Prostate gland (tissue), 2 donors: Measurements from ENCODE around the gene TBC1D14. TPM values are rescaled to one million over a fixed set of nuclear protein-coding genes. Genes with fewer than 3 reads are reported as not detected.

Experiments
- DNase-seq: peaks from one replicate; pipeline ENCODE4 v3.0.0-alpha.2; 2019; ENCODE audit warnings: low spot score
- H3K27ac ChIP-seq, 2 donors: fragments of 200-600 bp; sonication (generic); 2 replicates each; pipeline ENCODE4 v1.5.1; 2017 to 2019
- H3K27me3 ChIP-seq: fragments of 200-600 bp; sonication (generic); replicated peaks from 2 replicates; pipeline ENCODE4 v1.5.1; 2019; ENCODE audit not compliant: insufficient read depth
- H3K36me3 ChIP-seq, 2 donors: fragments of 200-600 bp; sonication (generic); 1 replicate in 1 of 2; 2 replicates in 1 of 2; pipeline versions ENCODE4 v1.5.1 to v1.8.1; 2017 to 2019
- H3K4me1 ChIP-seq: fragments of 200-600 bp; sonication (generic); replicated peaks from 2 replicates; pipeline ENCODE4 v1.5.1; 2019
- H3K4me3 ChIP-seq, 2 donors: fragments of 200-600 bp; sonication (generic); 2 replicates each; pipeline ENCODE4 v1.5.1; 2017 to 2019
- H3K9me3 ChIP-seq: fragments of 200-600 bp; sonication (generic); 2 replicates; pipeline ENCODE4 v1.5.1; 2017
- POLR2A ChIP-seq: fragments of 450-650 bp; IDR thresholded peaks from one replicate; pipeline ENCODE4 v1.6.1; 2016; ENCODE audit warnings: antibody characterized with exemption, mild to moderate bottlenecking
- POLR2AphosphoS5 ChIP-seq: sonication (generic); formaldehyde crosslinking; IDR thresholded peaks from one replicate; pipeline ENCODE4 v1.6.1; 2017; ENCODE audit warnings: antibody characterized with exemption
- WGBS: methylation state at CpG from one replicate; pipeline ENCODE4 v1.1.5; 2018; 5-methylcytosine and 5-hydroxymethylcytosine counted together
- intact Hi-C: fragments of 100-400 bp; cut with DNase I; formaldehyde crosslinking; loops from one replicate; pipeline ENCODE4 v1.14.2; 2022
- total RNA-seq, 2 donors: library from RNA; depleted of rRNA; stranded (reverse); fragments of >200 nt; gene quantifications; one replicate each; pipeline ENCODE4 v1.1.0, GENCODE V29; 2016
- TF ChIP-seq, protein P1 (sequence below), 4 experiments: fragments of 200-600 bp in 2 of 4; fragments of 450-650 bp in 2 of 4; sonication (generic) in 2 of 4; IDR thresholded peaks; 1 replicate in 3 of 4; 2 replicates in 1 of 4; pipeline ENCODE4 v1.5.1; 2016 to 2019; ENCODE audit warnings: antibody characterized with exemption in 4 of 4, mild to moderate bottlenecking in 2 of 4, moderate library complexity in 2 of 4

The TBC1D14 gene
- total RNA-seq, 2 donors from 2014 or later: 56.2 to 90.5 TPM

DNA sequence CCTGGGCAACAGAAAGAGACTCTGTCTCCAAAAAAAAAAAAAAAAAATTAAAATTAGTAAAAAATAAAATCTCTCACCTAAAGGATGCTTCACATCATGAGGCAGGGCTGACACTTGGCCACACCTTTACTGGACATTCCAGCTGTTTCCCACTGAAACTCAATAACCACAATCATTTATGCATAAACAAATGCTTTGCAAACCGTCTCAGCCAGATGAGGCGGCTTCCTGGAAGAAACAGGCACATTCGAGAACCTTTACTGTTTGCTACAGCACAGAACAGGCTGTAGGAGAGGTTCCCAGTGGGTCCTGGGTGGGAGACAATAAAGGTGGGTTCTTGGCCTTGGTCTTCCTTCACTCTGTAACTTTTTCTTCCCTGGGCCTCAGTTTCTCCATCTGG lies 10.9 kb upstream of the TBC1D14 start:
- Histone ChIP-seq H3K27me3 (no peaks in the 10 kb centered on the region), H3K9me3 (no peaks in the 10 kb centered on the region), H3K4me3 (no peak overlapping the region), H3K4me1 (no peaks in the 10 kb centered on the region), H3K36me3 (no peaks in the 10 kb centered on the region), H3K27ac (no peak overlapping the region)
- TF ChIP-seq POLR2AphosphoS5 (no peak), POLR2A (no peak)
- TF ChIP-seq, protein P1, sequence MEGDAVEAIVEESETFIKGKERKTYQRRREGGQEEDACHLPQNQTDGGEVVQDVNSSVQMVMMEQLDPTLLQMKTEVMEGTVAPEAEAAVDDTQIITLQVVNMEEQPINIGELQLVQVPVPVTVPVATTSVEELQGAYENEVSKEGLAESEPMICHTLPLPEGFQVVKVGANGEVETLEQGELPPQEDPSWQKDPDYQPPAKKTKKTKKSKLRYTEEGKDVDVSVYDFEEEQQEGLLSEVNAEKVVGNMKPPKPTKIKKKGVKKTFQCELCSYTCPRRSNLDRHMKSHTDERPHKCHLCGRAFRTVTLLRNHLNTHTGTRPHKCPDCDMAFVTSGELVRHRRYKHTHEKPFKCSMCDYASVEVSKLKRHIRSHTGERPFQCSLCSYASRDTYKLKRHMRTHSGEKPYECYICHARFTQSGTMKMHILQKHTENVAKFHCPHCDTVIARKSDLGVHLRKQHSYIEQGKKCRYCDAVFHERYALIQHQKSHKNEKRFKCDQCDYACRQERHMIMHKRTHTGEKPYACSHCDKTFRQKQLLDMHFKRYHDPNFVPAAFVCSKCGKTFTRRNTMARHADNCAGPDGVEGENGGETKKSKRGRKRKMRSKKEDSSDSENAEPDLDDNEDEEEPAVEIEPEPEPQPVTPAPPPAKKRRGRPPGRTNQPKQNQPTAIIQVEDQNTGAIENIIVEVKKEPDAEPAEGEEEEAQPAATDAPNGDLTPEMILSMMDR (IDR thresholded peaks at IDR 0.05): no peak
- no peak for DNase-seq
- intact Hi-C loops: no loop called here
- 70% methylated on average over 3 of the region's 3 CpGs for WGBS

DNA sequence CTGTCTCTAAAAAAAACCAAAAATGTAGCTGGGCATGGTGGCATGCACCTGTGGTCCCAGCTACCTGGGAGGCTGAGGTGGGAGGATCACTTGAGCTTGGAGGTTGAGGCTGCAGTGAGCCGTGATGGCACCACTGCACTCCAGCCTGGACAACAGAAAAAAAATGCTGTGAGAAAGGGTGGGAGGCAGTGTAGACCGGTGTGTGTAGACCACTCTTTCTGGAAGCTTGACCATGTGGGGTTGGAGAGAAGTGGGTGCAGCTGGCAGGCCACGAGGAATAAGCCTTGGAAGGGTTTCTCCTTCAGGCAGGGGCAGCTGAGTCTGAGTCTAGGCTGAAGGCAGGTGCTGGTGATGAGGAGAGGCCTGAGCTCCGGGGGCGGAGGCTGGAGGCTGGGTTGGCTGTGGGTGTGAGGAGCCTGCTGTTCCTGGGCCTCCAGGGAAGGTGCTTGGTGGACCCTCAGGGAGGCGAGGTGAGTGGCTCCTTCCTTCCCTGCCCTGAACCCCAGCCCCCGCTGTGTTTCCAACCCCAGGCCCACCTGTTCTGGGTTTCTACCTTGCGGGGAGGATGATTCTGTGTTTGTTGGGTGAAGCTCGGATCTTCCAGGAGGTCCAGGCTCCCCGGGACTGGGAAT lies 9.3 kb upstream of the TBC1D14 start:
- Histone ChIP-seq H3K27me3 (no peaks in the 10 kb centered on the region), H3K9me3 (no peaks in the 10 kb centered on the region), H3K27ac (no peak overlapping the region), H3K4me3 (no peak overlapping the region), H3K36me3 (no peaks in the 10 kb centered on the region), H3K4me1 (no peaks in the 10 kb centered on the region)
- no peak for DNase-seq
- intact Hi-C loops: no loop called here
- WGBS: 92% methylated on average over 10 of the region's 10 CpGs
- TF ChIP-seq POLR2A (no peak), POLR2AphosphoS5 (no peak)
- TF ChIP-seq, protein P1 (IDR thresholded peaks at IDR 0.05): no peak

DNA sequence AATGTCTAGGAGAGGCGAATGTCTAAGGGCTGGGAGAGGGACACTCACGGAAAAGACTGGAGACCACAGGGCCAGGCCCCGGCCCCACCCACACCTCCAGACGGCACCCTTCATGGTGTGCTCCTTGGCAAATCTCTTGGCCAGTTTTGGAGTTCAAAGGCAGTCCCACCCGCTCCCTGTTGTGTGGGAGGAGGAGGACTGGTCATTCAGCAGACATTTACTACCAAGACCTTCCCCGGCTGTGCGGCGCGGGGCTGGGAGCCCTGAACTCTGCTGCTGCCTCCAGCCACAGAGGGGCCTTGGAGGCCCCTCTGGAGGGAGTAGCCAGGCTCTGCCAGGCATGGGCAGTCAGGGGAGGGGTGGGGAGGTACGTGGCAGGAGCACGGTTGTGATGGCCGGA lies 8.7 kb upstream of the TBC1D14 start:
- no peak for DNase-seq
- TF ChIP-seq POLR2A (no peak), POLR2AphosphoS5 (no peak)
- TF ChIP-seq, protein P1 (IDR thresholded peaks at IDR 0.05): no peak
- WGBS: 74% methylated on average over 12 of the region's 12 CpGs
- no peaks in the 10 kb centered on the region for H3K4me1 ChIP-seq
- H3K36me3 ChIP-seq: no peaks in the 10 kb centered on the region
- no peaks in the 10 kb centered on the region for H3K27me3 ChIP-seq
- no peak overlapping the region for H3K4me3 ChIP-seq
- H3K27ac ChIP-seq: no peak overlapping the region
- intact Hi-C loops: no loop called here
- H3K9me3 ChIP-seq: no peaks in the 10 kb centered on the region

DNA sequence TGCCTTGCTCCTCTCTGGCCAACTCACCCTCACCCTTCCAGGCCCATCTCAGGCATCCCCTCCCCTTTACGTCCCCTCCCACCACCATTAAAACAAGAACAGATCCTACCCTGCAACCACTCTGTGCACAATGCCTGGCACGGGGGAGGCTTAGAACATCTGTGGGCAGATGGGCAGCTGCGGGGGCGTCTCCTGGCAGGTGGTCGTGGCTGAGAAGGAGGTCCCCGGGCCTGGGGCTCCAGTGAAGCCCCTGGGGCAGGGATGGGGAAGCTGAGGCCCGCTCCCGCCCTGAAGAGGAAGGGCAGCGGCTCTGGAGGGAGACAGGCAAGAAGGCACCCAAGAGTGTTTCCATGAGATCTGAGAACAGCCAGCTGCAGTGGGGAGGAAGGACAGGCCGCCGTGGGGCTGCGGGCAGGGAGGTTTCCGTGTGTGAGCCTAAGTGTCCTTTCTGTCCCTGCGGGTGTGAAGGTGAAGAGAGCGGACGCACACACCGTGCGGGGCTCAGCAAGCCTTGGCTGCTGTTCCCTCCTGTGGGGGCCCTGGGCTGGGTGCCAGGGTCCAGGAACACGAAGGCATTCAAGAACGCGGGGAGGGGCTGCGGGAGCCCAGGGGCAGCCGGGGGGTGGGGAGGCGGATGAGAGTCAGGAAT lies 7.8 kb upstream of the TBC1D14 start:
- no peak for DNase-seq
- 48% methylated on average over 21 of the region's 24 CpGs for WGBS
- no peak for TF ChIP-seq POLR2AphosphoS5
- TF ChIP-seq POLR2A: no peak
- TF ChIP-seq, protein P1 (IDR thresholded peaks at IDR 0.05): no peak

More for the DNA sequence above, 7.8 kb upstream of the TBC1D14 start:
- intact Hi-C loops: no loop called here
- Histone ChIP-seq H3K36me3 (no peaks in the 10 kb centered on the region), H3K27ac (no peak overlapping the region), H3K4me3 (no peak overlapping the region), H3K4me1 (no peaks in the 10 kb centered on the region), H3K27me3 (no peaks in the 10 kb centered on the region), H3K9me3 (no peaks in the 10 kb centered on the region)
